HepG2 (cell line): ENCODE data around the gene SEMA3G. TPM values are rescaled to one million over a fixed set of nuclear protein-coding genes. Genes with fewer than 3 reads are reported as not detected.

ENCODE experiments used
- ATAC-seq: fragments of 200-7000 bp; cut with Tn5 transposase; 3 replicates; pipeline ENCODE4 v1.9.1; 2020; ENCODE audit warnings: mild to moderate bottlenecking, moderate library complexity
- BruUV-seq: library from RNA; stranded (reverse); fragments of 400-500 nt; replicated peaks from 2 replicates; lab custom pipeline; 2021; lab: Mats Ljungman, UMichigan
- CTCF ChIA-PET: fragments of 300-600 bp; formaldehyde crosslinking; extraction: SDS; loops from one replicate; lab custom pipeline; 2021; ENCODE audit warnings: low total read pairs, inconsistent platforms, low intra/inter-chr PET ratio; lab: Yijun Ruan, JAX
- POLR2A ChIA-PET: fragments of 350-600 bp; sonication (Branson Sonifier 250); formaldehyde crosslinking; loops from one replicate; lab custom pipeline; 2020; ENCODE audit warnings: antibody characterized with exemption, inconsistent platforms; lab: Yijun Ruan, JAX
- DNase-seq: peaks from one replicate; pipeline ENCODE4 v3.0.0-alpha.2; 2015; ENCODE audit warnings: low spot score
- FAIRE-seq: peaks from 3 replicates; lab custom pipeline; 2011; peaks lifted over from hg19 to GRCh38; lab: Jason Lieb, UNC
- H2AFZ ChIP-seq: one replicate; pipeline ENCODE4 v1.6.1; 2011; ENCODE audit warnings: low read length, inconsistent platforms
- H3K27ac ChIP-seq: fragments of 300-600 bp; 3 replicates; pipeline ENCODE4 v1.8.0; 2011; ENCODE audit warnings: mixed run types, mild to moderate bottlenecking, mixed read lengths, low read length, inconsistent platforms; ENCODE audit not compliant: insufficient read depth; ENCODE audit errors: extremely low read length
- H3K27me3 ChIP-seq, 2 experiments: fragments of 200-600 bp in 1 of 2; 2 replicates in 1 of 2; 3 replicates in 1 of 2; pipeline versions ENCODE4 v1.6.0 to v1.8.0; 2011; ENCODE audit warnings: low read length in 2 of 2, mild to moderate bottlenecking in 2 of 2, moderate library complexity in 2 of 2, inconsistent platforms in 1 of 2; ENCODE audit not compliant: insufficient read depth in 2 of 2, control insufficient read depth in 1 of 2
- H3K36me3 ChIP-seq, 2 experiments: fragments of 200-600 bp in 1 of 2; replicated peaks in 1 of 2; 2 replicates in 1 of 2; 3 replicates in 1 of 2; pipeline versions ENCODE4 v1.5.1 to v1.8.0; 2011; ENCODE audit warnings: low read length in 2 of 2, inconsistent platforms in 1 of 2; ENCODE audit not compliant: insufficient read depth in 2 of 2, control insufficient read depth in 1 of 2
- H3K4me1 ChIP-seq: 2 replicates; pipeline ENCODE4 v1.5.1; 2012; ENCODE audit warnings: low read length, inconsistent platforms; ENCODE audit not compliant: insufficient read depth
- H3K4me2 ChIP-seq: 2 replicates; pipeline ENCODE4 v1.6.0; 2011; ENCODE audit warnings: low read depth, low read length, inconsistent platforms
- H3K4me3 ChIP-seq, 3 experiments: fragments of 200-600 bp in 1 of 3; sonication (generic), shearing (Covaris generic) in 1 of 3; replicated peaks in 1 of 3; 2 replicates each; pipeline ENCODE4 v1.5.1; 2011 to 2016; ENCODE audit warnings: low read length in 3 of 3, inconsistent platforms in 2 of 3, low read depth in 2 of 3, mild to moderate bottlenecking in 2 of 3, control low read depth in 1 of 3, mixed read lengths in 1 of 3; ENCODE audit not compliant: insufficient read depth in 1 of 3
- H3K79me2 ChIP-seq: one replicate; pipeline ENCODE4 v1.6.1; 2011; ENCODE audit warnings: low read length, inconsistent platforms; ENCODE audit not compliant: insufficient read depth
- H3K9ac ChIP-seq: 2 replicates; pipeline ENCODE4 v1.6.0; 2011; ENCODE audit warnings: mild to moderate bottlenecking, low read depth, low read length, inconsistent platforms; ENCODE audit not compliant: insufficient read depth
- H3K9me3 ChIP-seq: 2 replicates; pipeline ENCODE4 v1.5.1; 2012; ENCODE audit warnings: mild to moderate bottlenecking, low read length
- H4K20me1 ChIP-seq: 2 replicates; pipeline ENCODE4 v1.6.0; 2011; ENCODE audit warnings: inconsistent platforms, mild to moderate bottlenecking, low read length, moderate library complexity; ENCODE audit not compliant: insufficient read depth
- ATF1 ChIP-seq: IDR thresholded peaks from 2 replicates; pipeline ENCODE4 v1.6.1; 2016; ENCODE audit warnings: mild to moderate bottlenecking, control low read depth
- CBX2 ChIP-seq, 2 experiments: fragments of 200-600 bp in 1 of 2; sonication (generic); formaldehyde crosslinking in 1 of 2; IDR thresholded peaks; 2 replicates each; pipeline versions ENCODE4 v1.7.0 to v1.8.1; 2018 to 2022; ENCODE audit warnings: low read depth in 2 of 2, low read length in 1 of 2, mild to moderate bottlenecking in 1 of 2, missing genetic modification reagents in 1 of 2
- CCAR2 ChIP-seq: fragments of 200-400 bp; formaldehyde crosslinking; optimal IDR thresholded peaks from 2 replicates; pipeline ENCODE3; 2018; ENCODE audit warnings: low read depth, mild to moderate bottlenecking, low read length, moderate library complexity
- MAFK ChIP-seq, 2 experiments: IDR thresholded peaks in 1 of 2; conservative IDR thresholded peaks in 1 of 2; 2 replicates each; pipeline ENCODE4 v1.6.1; 2011; ENCODE audit warnings: improper control_type of control experiment in 2 of 2, low read length in 2 of 2
- PHF20 ChIP-seq: sonication (generic); formaldehyde crosslinking; IDR thresholded peaks from 2 replicates; pipeline ENCODE4 v1.5.0; 2020; ENCODE audit warnings: mild to moderate bottlenecking, missing genetic modification reagents
- RBM22 ChIP-seq: fragments of 200-400 bp; formaldehyde crosslinking; optimal IDR thresholded peaks from 2 replicates; pipeline ENCODE3; 2017; ENCODE audit warnings: mild to moderate bottlenecking, low read length, moderate library complexity
- RORA ChIP-seq: sonication (generic); formaldehyde crosslinking; IDR thresholded peaks from 2 replicates; pipeline ENCODE4 v1.5.0; 2020; ENCODE audit warnings: mild to moderate bottlenecking, missing genetic modification reagents, moderate library complexity
- SATB2 ChIP-seq: sonication (generic); formaldehyde crosslinking; IDR thresholded peaks from 2 replicates; pipeline ENCODE4 v1.5.0; 2020; ENCODE audit warnings: missing genetic modification reagents
- SOX13 ChIP-seq, 3 experiments: fragments of 450-650 bp in 1 of 3; sonication (generic) in 1 of 3; formaldehyde crosslinking in 1 of 3; IDR thresholded peaks in 2 of 3; conservative IDR thresholded peaks in 1 of 3; 2 replicates each; pipeline versions ENCODE4 v1.5.0 to v1.6.1; 2016 to 2020; ENCODE audit warnings: antibody characterized with exemption in 1 of 3, mild to moderate bottlenecking in 1 of 3, missing compliant biosample characterization in 1 of 3, missing genetic modification reagents in 1 of 3, moderate library complexity in 1 of 3
- XRCC5 ChIP-seq: fragments of 200-400 bp; formaldehyde crosslinking; optimal IDR thresholded peaks from 2 replicates; pipeline ENCODE3; 2017; ENCODE audit warnings: mild to moderate bottlenecking, low read length
- ZNF10 ChIP-seq: sonication (generic); formaldehyde crosslinking; IDR thresholded peaks from 2 replicates; pipeline ENCODE4 v1.4.0; 2020; ENCODE audit warnings: mild to moderate bottlenecking, low read depth, missing genetic modification reagents, borderline replicate concordance
- ZNF337 ChIP-seq: sonication (generic); formaldehyde crosslinking; IDR thresholded peaks from 2 replicates; pipeline ENCODE4 v1.5.1; 2020; ENCODE audit warnings: missing genetic modification reagents, low read depth, mild to moderate bottlenecking, borderline replicate concordance
- ZNF572 ChIP-seq: sonication (generic); formaldehyde crosslinking; IDR thresholded peaks from 2 replicates; pipeline ENCODE4 v1.5.1; 2020; ENCODE audit warnings: mild to moderate bottlenecking, missing genetic modification reagents
- WGBS: methylation state at CpG from one replicate; pipeline ENCODE4 v1.1.6; 2017; ENCODE audit warnings: low lambda C conversion rate; 5-methylcytosine and 5-hydroxymethylcytosine counted together
- in situ Hi-C: cut with HindIII; loops from 2 replicates; pipeline ENCODE4 v1.10.0; 2017; ENCODE audit warnings: low pct_unique_long_range_greater_than_20kb; ENCODE audit not compliant: extremely low pct_ligation_motif_present
- intact Hi-C: fragments of 100-400 bp; cut with micrococcal nuclease; formaldehyde crosslinking; loops from one replicate; pipeline ENCODE4 v1.10.0; 2022; ENCODE audit not compliant: unreplicated experiment
- polyA plus RNA-seq, 8 experiments: library from polyadenylated mRNA; depleted of rRNA in 3 of 8; stranded (reverse) in 7 of 8; unstranded in 1 of 8; fragments of >200 nt; fragmentation: Illumina TruSeq in 4 of 8; extraction: Trizol in 4 of 8; gene quantifications; 2 replicates each; pipeline versions ENCODE4 v1.2.1 to v1.2.3, GENCODE V29; 2011 to 2016; ENCODE audit warnings: low read depth in 4 of 8, missing spikeins in 1 of 8, mixed read lengths in 1 of 8; ENCODE audit not compliant: insufficient read depth in 1 of 8
- total RNA-seq, 5 experiments: library from RNA; depleted of rRNA; stranded (reverse); fragments of >200 nt; fragmentation: Illumina TruSeq; extraction: Trizol; gene quantifications; 2 replicates each; pipeline ENCODE4 v1.2.3, GENCODE V29; 2016; ENCODE audit warnings: low read depth in 1 of 5
- TF ChIP-seq, protein P1 (sequence below): sonication (generic); formaldehyde crosslinking; IDR thresholded peaks from 2 replicates; pipeline ENCODE4 v1.4.0; 2020; ENCODE audit warnings: missing genetic modification reagents
- TF ChIP-seq, protein P2 (sequence below): sonication (generic); formaldehyde crosslinking; IDR thresholded peaks from 2 replicates; pipeline ENCODE4 v1.5.1; 2020; ENCODE audit warnings: mild to moderate bottlenecking, missing genetic modification reagents
- TF ChIP-seq, protein P3 (sequence below): sonication (generic); formaldehyde crosslinking; IDR thresholded peaks from 2 replicates; pipeline ENCODE4 v1.4.0; 2020; ENCODE audit warnings: missing genetic modification reagents

Gene SEMA3G
- total and polyA plus RNA-seq, 2 of the 13 experiments (the other 11 are each of a cell fraction or from before 2014, with no cell fraction given): 6.1 to 8.3 TPM

DNA sequence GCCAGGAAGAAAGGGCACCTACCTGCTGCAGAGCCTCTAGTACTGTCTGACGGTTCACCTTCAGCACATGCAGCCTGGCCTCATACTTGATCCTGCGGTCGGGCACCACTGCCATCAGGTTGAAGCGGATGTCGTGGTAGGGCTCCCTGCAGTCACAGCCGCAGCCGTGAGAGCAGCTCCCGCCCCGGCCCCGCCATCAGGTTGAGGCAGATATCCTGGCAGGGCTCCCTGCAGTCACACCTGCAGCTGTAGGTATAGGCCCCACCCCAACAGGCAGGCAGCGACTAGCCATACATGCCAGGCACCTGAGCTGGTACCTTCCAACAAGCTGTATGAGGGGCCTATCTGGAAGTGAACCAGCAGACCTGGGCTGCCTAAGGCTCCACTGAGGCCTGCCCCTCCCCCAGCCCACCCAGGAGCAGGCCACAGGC is 38.7 kb downstream of the SEMA3G start (continued):
- TF ChIP-seq PHF20 (CRISPR knock-in tag) (no peak), ZNF572 (CRISPR knock-in tag) (no peak), ATF1 (CRISPR knock-in tag) (no peak), CBX2 (IDR thresholded peaks at IDR 0.05; ENCODE audit: low read depth, low read length) (no peak), CBX2 (CRISPR knock-in tag; IDR thresholded peaks at IDR 0.05; ENCODE audit: low read depth) (no peak), SOX13 (IDR thresholded peaks at IDR 0.05) (no peak), SOX13 (CRISPR knock-in tag; conservative IDR thresholded peaks at IDR 0.05 in 1 of 2, IDR thresholded peaks at IDR 0.05 in 1 of 2) (no peak), MAFK (conservative IDR thresholded peaks at IDR 0.05 in 1 of 2, IDR thresholded peaks at IDR 0.05 in 1 of 2; ENCODE audit: low read length in 2 of 2) (no peak)
- TF ChIP-seq, protein P1, sequence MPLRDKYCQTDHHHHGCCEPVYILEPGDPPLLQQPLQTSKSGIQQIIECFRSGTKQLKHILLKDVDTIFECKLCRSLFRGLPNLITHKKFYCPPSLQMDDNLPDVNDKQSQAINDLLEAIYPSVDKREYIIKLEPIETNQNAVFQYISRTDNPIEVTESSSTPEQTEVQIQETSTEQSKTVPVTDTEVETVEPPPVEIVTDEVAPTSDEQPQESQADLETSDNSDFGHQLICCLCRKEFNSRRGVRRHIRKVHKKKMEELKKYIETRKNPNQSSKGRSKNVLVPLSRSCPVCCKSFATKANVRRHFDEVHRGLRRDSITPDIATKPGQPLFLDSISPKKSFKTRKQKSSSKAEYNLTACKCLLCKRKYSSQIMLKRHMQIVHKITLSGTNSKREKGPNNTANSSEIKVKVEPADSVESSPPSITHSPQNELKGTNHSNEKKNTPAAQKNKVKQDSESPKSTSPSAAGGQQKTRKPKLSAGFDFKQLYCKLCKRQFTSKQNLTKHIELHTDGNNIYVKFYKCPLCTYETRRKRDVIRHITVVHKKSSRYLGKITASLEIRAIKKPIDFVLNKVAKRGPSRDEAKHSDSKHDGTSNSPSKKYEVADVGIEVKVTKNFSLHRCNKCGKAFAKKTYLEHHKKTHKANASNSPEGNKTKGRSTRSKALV (CRISPR knock-in tag): no peak

DNA sequence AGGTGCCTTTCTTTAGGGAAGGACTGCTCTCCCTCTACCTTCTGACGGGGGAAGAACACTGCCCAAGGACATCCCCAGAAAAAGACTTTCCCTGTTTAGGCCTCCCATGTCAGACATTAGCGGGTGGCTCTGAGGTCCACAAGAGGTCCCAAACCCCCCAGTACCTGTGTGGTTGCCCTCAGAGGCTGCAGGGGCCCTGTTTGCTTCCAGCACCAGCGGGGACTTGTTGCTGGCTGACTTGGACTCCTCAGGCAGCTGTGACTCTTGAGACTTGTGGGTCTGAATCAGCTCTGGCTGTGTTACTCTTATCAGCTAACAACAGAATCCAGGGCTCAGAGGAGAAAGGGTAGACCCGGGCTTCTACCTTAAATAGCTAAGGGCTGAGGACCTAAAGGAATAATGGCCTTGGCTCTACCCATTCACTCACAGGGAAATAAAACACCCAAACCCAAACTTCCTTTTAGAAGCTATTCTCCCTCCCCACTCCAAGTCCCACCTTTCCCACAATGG is 39.2 kb downstream of the SEMA3G start:
- ChIA-PET CTCF (no interaction called here), POLR2A (no interaction called here)
- H3K79me2 ChIP-seq: peaks cover 17% of the 10 kb centered on the region
- ATAC-seq: no peak
- FAIRE-seq: no peak
- peaks cover 0 to 4% of the 10 kb centered on the region in 2 experiments; a peak in 1 of 5 replicates for H3K27me3 ChIP-seq
- WGBS: 98% methylated on average over 4 of the region's 4 CpGs
- H3K4me3 ChIP-seq: no peak overlapping the region
- intact Hi-C loops (no loop called here), in situ Hi-C loops (no loop called here)
- H2AFZ ChIP-seq: no peak overlapping the region
- no peak for DNase-seq
- no peaks in the 10 kb centered on the region for H4K20me1 ChIP-seq
- H3K36me3 ChIP-seq: peaks cover 28 to 71% of the 10 kb centered on the region in 2 experiments
- no peaks in the 10 kb centered on the region for H3K9me3 ChIP-seq
- H3K27ac ChIP-seq: no peak overlapping the region
- no peak overlapping the region for H3K9ac ChIP-seq
- peaks cover 15% of the 10 kb centered on the region for H3K4me1 ChIP-seq
- no TSS peak for BruUV-seq
- H3K4me2 ChIP-seq: no peak overlapping the region
- TF ChIP-seq XRCC5 (no peak), SATB2 (no peak), RBM22 (no peak), ZNF337 (CRISPR knock-in tag) (no peak), ZNF10 (CRISPR knock-in tag) (no peak), RORA (CRISPR knock-in tag) (no peak), CCAR2 (no peak)
- TF ChIP-seq, protein P2, sequence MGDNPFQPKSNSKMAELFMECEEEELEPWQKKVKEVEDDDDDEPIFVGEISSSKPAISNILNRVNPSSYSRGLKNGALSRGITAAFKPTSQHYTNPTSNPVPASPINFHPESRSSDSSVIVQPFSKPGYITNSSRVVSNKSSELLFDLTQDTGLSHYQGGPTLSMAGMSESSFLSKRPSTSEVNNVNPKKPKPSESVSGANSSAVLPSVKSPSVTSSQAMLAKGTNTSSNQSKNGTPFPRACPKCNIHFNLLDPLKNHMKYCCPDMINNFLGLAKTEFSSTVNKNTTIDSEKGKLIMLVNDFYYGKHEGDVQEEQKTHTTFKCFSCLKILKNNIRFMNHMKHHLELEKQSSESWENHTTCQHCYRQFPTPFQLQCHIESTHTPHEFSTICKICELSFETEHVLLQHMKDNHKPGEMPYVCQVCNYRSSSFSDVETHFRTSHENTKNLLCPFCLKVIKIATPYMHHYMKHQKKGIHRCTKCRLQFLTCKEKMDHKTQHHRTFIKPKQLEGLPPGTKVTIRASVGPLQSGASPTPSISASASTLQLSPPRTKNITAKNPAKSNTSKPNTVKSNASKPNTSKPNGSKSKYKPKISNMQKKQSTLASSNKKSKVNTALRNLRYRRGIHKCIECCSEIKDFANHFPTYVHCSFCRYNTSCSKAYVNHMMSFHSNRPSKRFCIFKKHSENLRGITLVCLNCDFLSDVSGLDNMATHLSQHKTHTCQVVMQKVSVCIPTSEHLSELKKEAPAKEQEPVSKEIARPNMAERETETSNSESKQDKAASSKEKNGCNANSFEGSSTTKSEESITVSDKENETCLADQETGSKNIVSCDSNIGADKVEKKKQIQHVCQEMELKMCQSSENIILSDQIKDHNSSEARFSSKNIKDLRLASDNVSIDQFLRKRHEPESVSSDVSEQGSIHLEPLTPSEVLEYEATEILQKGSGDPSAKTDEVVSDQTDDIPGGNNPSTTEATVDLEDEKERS (CRISPR knock-in tag): no peak
- TF ChIP-seq, protein P3, sequence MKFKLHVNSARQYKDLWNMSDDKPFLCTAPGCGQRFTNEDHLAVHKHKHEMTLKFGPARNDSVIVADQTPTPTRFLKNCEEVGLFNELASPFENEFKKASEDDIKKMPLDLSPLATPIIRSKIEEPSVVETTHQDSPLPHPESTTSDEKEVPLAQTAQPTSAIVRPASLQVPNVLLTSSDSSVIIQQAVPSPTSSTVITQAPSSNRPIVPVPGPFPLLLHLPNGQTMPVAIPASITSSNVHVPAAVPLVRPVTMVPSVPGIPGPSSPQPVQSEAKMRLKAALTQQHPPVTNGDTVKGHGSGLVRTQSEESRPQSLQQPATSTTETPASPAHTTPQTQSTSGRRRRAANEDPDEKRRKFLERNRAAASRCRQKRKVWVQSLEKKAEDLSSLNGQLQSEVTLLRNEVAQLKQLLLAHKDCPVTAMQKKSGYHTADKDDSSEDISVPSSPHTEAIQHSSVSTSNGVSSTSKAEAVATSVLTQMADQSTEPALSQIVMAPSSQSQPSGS (CRISPR knock-in tag): no peak
